ENCODE measurements around the gene UTP15. TPM values are rescaled to one million over a fixed set of nuclear protein-coding genes. Genes with fewer than 3 reads are reported as not detected.

Gene UTP15
- total and polyA plus RNA-seq, 2 donors (not counting 3 experiments of a cell fraction or from before 2014, with no cell fraction given), result 11.7 to 25.2 TPM

DNA sequence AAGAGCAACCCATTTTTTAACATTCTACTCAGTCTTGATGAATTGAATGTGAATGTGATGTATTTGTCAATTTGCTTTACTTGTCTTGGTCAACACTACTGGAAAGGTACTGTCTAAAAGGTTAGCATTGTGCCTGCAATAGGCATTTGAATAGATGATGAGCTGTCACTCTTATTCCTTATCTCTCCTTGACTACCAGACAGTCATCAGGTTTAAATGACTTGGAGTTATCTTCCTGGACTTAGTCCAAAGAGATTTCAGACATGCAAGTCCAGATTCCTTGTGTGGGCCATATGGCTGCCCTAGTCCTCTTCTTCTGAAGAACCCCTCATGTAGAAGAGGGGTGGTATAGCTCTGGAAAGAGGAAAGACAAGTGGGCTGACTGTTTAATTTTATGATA lies 65.2 kb downstream of the UTP15 start:
- H3K4me2 ChIP-seq (ENCODE audit: insufficient read depth, low read length), result peak overlapping the region; percentile 97
- H3K36me3 ChIP-seq (ENCODE audit: control insufficient read depth in 2 of 2, extremely low read depth in 1 of 2, insufficient read depth in 2 of 2, low read length in 2 of 2), result peaks cover 3 to 4% of the 10 kb centered on the region in 2 experiments
- no peak overlapping the region for H3K27ac ChIP-seq (ENCODE audit: insufficient read depth, low read depth, low read length)
- peaks cover 97% of the 10 kb centered on the region for H3K79me2 ChIP-seq (ENCODE audit: control insufficient read depth, insufficient read depth, low read length)
- FAIRE-seq, result no peak
- CTCF ChIA-PET, result interaction anchor here (0.9 kb wide), 1 partner anchor 33 kb away, joined by 4 read pairs; no protein-coding TSS in a partner anchor
- peaks cover 52% of the 10 kb centered on the region for H3K4me1 ChIP-seq (ENCODE audit: control insufficient read depth, extremely low read depth, insufficient read depth, low read length)
- H3K9me1 ChIP-seq (replicated peaks; ENCODE audit: control insufficient read depth, extremely low read depth, insufficient read depth, low read length), result no peaks in the 10 kb centered on the region
- intact Hi-C loops (cut with micrococcal nuclease), result no loop called here
- no peak for DNase-seq (ENCODE audit: low read depth, low spot score)
- H3K27me3 ChIP-seq (ENCODE audit: control insufficient read depth in 2 of 2, insufficient read depth in 2 of 2, low read length in 2 of 2), result no peaks in the 10 kb centered on the region
- dilution Hi-C loops (cut with MboI; ENCODE audit: extremely low pct_ligation_motif_present, low sequenced_read_pairs), result no loop called here
- TF ChIP-seq EZH2 (IDR thresholded peaks at IDR 0.05; ENCODE audit: borderline replicate concordance, low read depth, low read length, severe bottlenecking), result no peak
- TF ChIP-seq FOS (IDR thresholded peaks at IDR 0.05; ENCODE audit: borderline replicate concordance, insufficient read depth, low read length), result no peak
- TF ChIP-seq GATA2 (IDR thresholded peaks at IDR 0.05; ENCODE audit: insufficient read depth, insufficient read length, low read depth, low read length), result peak; percentile 16
- TF ChIP-seq POLR2A (IDR thresholded peaks at IDR 0.05; ENCODE audit: low read depth, low read length), result no peak
- TF ChIP-seq, protein P1, sequence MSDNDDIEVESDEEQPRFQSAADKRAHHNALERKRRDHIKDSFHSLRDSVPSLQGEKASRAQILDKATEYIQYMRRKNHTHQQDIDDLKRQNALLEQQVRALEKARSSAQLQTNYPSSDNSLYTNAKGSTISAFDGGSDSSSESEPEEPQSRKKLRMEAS (IDR thresholded peaks at IDR 0.05; ENCODE audit: insufficient read depth, insufficient read length), result no peak
- TF ChIP-seq MYC (IDR thresholded peaks at IDR 0.05; ENCODE audit: low read depth, low read length), result no peak
- TF ChIP-seq JUN (IDR thresholded peaks at IDR 0.05; ENCODE audit: borderline replicate concordance, insufficient read depth, insufficient read length, low read depth), result no peak
- POLR2A ChIA-PET, result no interaction called here
- H3K4me3 ChIP-seq (replicated peaks in 1 of 3; ENCODE audit: insufficient read depth in 1 of 3, low read depth in 1 of 3, low read length in 3 of 3), result peak overlapping the region in 1 of 3 experiments; percentile 20
- H2AFZ ChIP-seq (ENCODE audit: low read depth, low read length), result no peak overlapping the region
- no TSS peak for BruUV-seq (replicated peaks)
- no peaks in the 10 kb centered on the region for H3K9me3 ChIP-seq (replicated peaks; ENCODE audit: control insufficient read depth, insufficient read depth, low read length)
- H3K9ac ChIP-seq (replicated peaks; ENCODE audit: extremely low read depth, insufficient read depth, low read length), result no peak overlapping the region
- no peaks in the 10 kb centered on the region for H4K20me1 ChIP-seq (replicated peaks; ENCODE audit: control insufficient read depth, extremely low read depth, insufficient read depth, low read length)

DNA sequence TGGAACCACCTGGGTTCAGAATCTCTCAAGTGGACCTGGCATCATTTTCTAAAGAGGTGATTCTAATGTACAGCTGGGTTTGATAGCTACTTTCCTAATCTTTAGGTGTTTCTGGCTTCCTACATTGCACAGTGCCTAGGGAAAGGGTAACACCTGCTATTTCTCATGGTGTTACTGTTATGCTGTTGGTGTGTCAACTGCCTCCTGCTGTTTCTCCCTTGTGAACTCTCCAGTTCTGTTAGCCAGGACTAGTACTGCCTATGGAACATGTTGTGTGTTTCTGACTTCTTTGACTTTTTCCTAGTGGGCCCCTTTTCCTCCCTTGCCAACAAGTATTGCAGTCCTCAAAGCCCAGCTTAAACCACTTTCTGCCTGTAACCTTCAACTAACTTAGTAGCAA lies 66.0 kb downstream of the UTP15 start:
- H3K79me2 ChIP-seq (ENCODE audit: control insufficient read depth, insufficient read depth, low read length), result peaks cover 100% of the 10 kb centered on the region

More for the DNA sequence above, 66.0 kb downstream of the UTP15 start:
- H2AFZ ChIP-seq (ENCODE audit: low read depth, low read length), result no peak overlapping the region
- no peak overlapping the region for H3K4me2 ChIP-seq (ENCODE audit: insufficient read depth, low read length)
- CTCF ChIA-PET, result interaction anchor here (0.9 kb wide), 1 partner anchor 34 kb away, joined by 4 read pairs; no protein-coding TSS in a partner anchor
- BruUV-seq (replicated peaks), result no TSS peak
- peaks cover 57% of the 10 kb centered on the region for H3K4me1 ChIP-seq (ENCODE audit: control insufficient read depth, extremely low read depth, insufficient read depth, low read length)
- no peaks in the 10 kb centered on the region for H3K9me3 ChIP-seq (replicated peaks; ENCODE audit: control insufficient read depth, insufficient read depth, low read length)
- no peaks in the 10 kb centered on the region for H3K9me1 ChIP-seq (replicated peaks; ENCODE audit: control insufficient read depth, extremely low read depth, insufficient read depth, low read length)
- peaks cover 3 to 6% of the 10 kb centered on the region in 2 experiments for H3K36me3 ChIP-seq (ENCODE audit: control insufficient read depth in 2 of 2, extremely low read depth in 1 of 2, insufficient read depth in 2 of 2, low read length in 2 of 2)
- TF ChIP-seq POLR2AphosphoS5 (IDR thresholded peaks at IDR 0.05; ENCODE audit: insufficient read depth, low read depth, low read length) (no peak), JUN (IDR thresholded peaks at IDR 0.05; ENCODE audit: borderline replicate concordance, insufficient read depth, insufficient read length, low read depth) (no peak), GATA2 (IDR thresholded peaks at IDR 0.05; ENCODE audit: insufficient read depth, insufficient read length, low read depth, low read length) (no peak), POLR2A (IDR thresholded peaks at IDR 0.05; ENCODE audit: low read depth, low read length) (no peak), EZH2 (IDR thresholded peaks at IDR 0.05; ENCODE audit: borderline replicate concordance, low read depth, low read length, severe bottlenecking) (no peak), MYC (IDR thresholded peaks at IDR 0.05; ENCODE audit: low read depth, low read length) (no peak), FOS (IDR thresholded peaks at IDR 0.05; ENCODE audit: borderline replicate concordance, insufficient read depth, low read length) (no peak)
- TF ChIP-seq, protein P2, sequence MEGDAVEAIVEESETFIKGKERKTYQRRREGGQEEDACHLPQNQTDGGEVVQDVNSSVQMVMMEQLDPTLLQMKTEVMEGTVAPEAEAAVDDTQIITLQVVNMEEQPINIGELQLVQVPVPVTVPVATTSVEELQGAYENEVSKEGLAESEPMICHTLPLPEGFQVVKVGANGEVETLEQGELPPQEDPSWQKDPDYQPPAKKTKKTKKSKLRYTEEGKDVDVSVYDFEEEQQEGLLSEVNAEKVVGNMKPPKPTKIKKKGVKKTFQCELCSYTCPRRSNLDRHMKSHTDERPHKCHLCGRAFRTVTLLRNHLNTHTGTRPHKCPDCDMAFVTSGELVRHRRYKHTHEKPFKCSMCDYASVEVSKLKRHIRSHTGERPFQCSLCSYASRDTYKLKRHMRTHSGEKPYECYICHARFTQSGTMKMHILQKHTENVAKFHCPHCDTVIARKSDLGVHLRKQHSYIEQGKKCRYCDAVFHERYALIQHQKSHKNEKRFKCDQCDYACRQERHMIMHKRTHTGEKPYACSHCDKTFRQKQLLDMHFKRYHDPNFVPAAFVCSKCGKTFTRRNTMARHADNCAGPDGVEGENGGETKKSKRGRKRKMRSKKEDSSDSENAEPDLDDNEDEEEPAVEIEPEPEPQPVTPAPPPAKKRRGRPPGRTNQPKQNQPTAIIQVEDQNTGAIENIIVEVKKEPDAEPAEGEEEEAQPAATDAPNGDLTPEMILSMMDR (IDR thresholded peaks at IDR 0.05; ENCODE audit: extremely low read depth in 1 of 2, insufficient read depth in 1 of 2, low read depth in 1 of 2, low read length in 2 of 2), result no peak
- TF ChIP-seq, protein P1 (IDR thresholded peaks at IDR 0.05; ENCODE audit: insufficient read depth, insufficient read length), result no peak
- no peak overlapping the region for H3K4me3 ChIP-seq (replicated peaks in 1 of 3; ENCODE audit: insufficient read depth in 1 of 3, low read depth in 1 of 3, low read length in 3 of 3)
- H3K27ac ChIP-seq (ENCODE audit: insufficient read depth, low read depth, low read length), result peak overlapping the region; percentile 7
- no peak for DNase-seq (ENCODE audit: low read depth, low spot score)
- H3K27me3 ChIP-seq (ENCODE audit: control insufficient read depth in 2 of 2, insufficient read depth in 2 of 2, low read length in 2 of 2), result no peaks in the 10 kb centered on the region
- no peak for FAIRE-seq
- POLR2A ChIA-PET, result no interaction called here
- intact Hi-C loops (cut with micrococcal nuclease), result no loop called here
- no peak overlapping the region for H3K9ac ChIP-seq (replicated peaks; ENCODE audit: extremely low read depth, insufficient read depth, low read length)
- dilution Hi-C loops (cut with MboI; ENCODE audit: extremely low pct_ligation_motif_present, low sequenced_read_pairs), result no loop called here
- H4K20me1 ChIP-seq (replicated peaks; ENCODE audit: control insufficient read depth, extremely low read depth, insufficient read depth, low read length), result no peaks in the 10 kb centered on the region

Data from endothelial cell of umbilical vein (primary cell).